DND-41 (cell line): Measurements from ENCODE around the gene SLC34A2.
"Not testable (repeated sequence)": the region's sequence is repeated elsewhere in the genome, so short reads cannot be mapped to it uniquely, and the experiment has no call there.

ENCODE experiments used
- ATAC-seq: fragments of 200-7000 bp; cut with Tn5 transposase; 3 replicates; pipeline ENCODE4 v1.9.1; 2021; ENCODE audit warnings: low read depth; ENCODE audit not compliant: insufficient read depth
- DNase-seq: peaks from one replicate; pipeline ENCODE4 v3.0.0-alpha.2; 2020
- H2AFZ ChIP-seq: 2 replicates; pipeline ENCODE4 v1.6.0; 2012; ENCODE audit warnings: low read depth, low read length
- H3K27ac ChIP-seq: 2 replicates; pipeline ENCODE4 v1.5.1; 2012; ENCODE audit warnings: low read length, inconsistent platforms
- H3K27me3 ChIP-seq: fragments of 200-600 bp; sonication (generic); 2 replicates; pipeline ENCODE4 v1.6.0; 2012; ENCODE audit warnings: low read length, mild to moderate bottlenecking, inconsistent platforms; ENCODE audit not compliant: insufficient read depth, poor library complexity
- H3K36me3 ChIP-seq: 2 replicates; pipeline ENCODE4 v1.5.1; 2012; ENCODE audit warnings: low read length, inconsistent platforms; ENCODE audit not compliant: insufficient read depth
- H3K4me1 ChIP-seq: 2 replicates; pipeline ENCODE4 v1.5.1; 2012; ENCODE audit warnings: mild to moderate bottlenecking, low read length; ENCODE audit not compliant: insufficient read depth
- H3K4me2 ChIP-seq: 2 replicates; pipeline ENCODE4 v1.6.0; 2012; ENCODE audit warnings: mild to moderate bottlenecking, moderate library complexity, low read length, inconsistent platforms; ENCODE audit not compliant: insufficient read depth
- H3K4me3 ChIP-seq, 2 experiments: fragments of 200-600 bp in 1 of 2; shearing (Covaris generic) in 1 of 2; 2 replicates each; pipeline ENCODE4 v1.5.1; 2012 to 2016; ENCODE audit warnings: inconsistent platforms in 2 of 2, low read length in 2 of 2, mild to moderate bottlenecking in 2 of 2, low read depth in 1 of 2, moderate library complexity in 1 of 2
- H3K79me2 ChIP-seq: 2 replicates; pipeline ENCODE4 v1.6.0; 2012; ENCODE audit warnings: low read length, inconsistent platforms; ENCODE audit not compliant: insufficient read depth
- H3K9ac ChIP-seq: 2 replicates; pipeline ENCODE4 v1.6.0; 2012; ENCODE audit warnings: low read depth, mild to moderate bottlenecking, inconsistent platforms, low read length, moderate library complexity
- H3K9me3 ChIP-seq: 2 replicates; pipeline ENCODE4 v1.5.1; 2012; ENCODE audit warnings: low read length, moderate library complexity, mild to moderate bottlenecking, inconsistent platforms; ENCODE audit not compliant: insufficient read depth, severe bottlenecking
- H4K20me1 ChIP-seq: 2 replicates; pipeline ENCODE4 v1.6.0; 2012; ENCODE audit warnings: low read length; ENCODE audit not compliant: insufficient read depth
- CTCF ChIP-seq: IDR thresholded peaks from 2 replicates; pipeline ENCODE4 v1.5.1; 2012; ENCODE audit warnings: borderline replicate concordance, low read length, moderate library complexity, mild to moderate bottlenecking; ENCODE audit not compliant: poor library complexity, severe bottlenecking; ENCODE audit errors: extremely low read depth
- EZH2 ChIP-seq: IDR thresholded peaks from 3 replicates; pipeline ENCODE4 v1.6.1; 2012; ENCODE audit warnings: borderline replicate concordance, low read depth, mild to moderate bottlenecking, moderate library complexity, low read length, inconsistent platforms; ENCODE audit not compliant: severe bottlenecking

Gene SLC34A2

GRCh38 chr4:25658777-25659176, 3.1 kb downstream of the SLC34A2 start:
- TF ChIP-seq EZH2 (no peak), CTCF (no peak)
- Histone ChIP-seq H3K27me3 (no peaks in the 10 kb centered on the region), H3K36me3 (no peaks in the 10 kb centered on the region), H2AFZ (no peak overlapping the region), H3K9ac (no peak overlapping the region), H3K4me2 (no peak overlapping the region), H3K9me3 (no peaks in the 10 kb centered on the region), H3K27ac (no peak overlapping the region), H3K4me1 (no peaks in the 10 kb centered on the region), H4K20me1 (no peaks in the 10 kb centered on the region), H3K79me2 (no peaks in the 10 kb centered on the region), H3K4me3 (no peak overlapping the region)
- no peak for ATAC-seq
- DNase-seq: no peak

DNA sequence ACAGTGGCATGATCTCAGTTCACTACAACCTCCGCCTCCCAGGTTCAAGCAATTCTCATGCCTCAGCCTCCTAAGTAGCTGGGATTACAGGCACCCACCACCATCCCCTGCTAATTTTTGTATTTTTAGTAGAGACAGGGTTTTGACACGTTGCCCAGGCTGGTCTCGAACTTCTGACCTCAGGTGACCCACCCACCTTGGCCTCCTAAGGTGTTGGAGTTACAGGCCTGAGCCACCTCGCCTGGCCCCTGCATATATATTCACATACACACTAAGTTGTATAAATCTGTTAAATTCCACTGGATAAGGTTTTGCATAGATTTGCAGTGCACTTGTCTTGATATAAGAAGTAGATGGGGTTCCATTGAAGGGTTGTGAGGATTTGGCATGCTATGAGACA, 5.8 kb downstream of the SLC34A2 start:
- H3K36me3 ChIP-seq, DNase-seq, H3K9ac ChIP-seq, H3K79me2 ChIP-seq, H3K27ac ChIP-seq, ATAC-seq, H3K4me3 ChIP-seq, H3K4me2 ChIP-seq, H4K20me1 ChIP-seq, H3K9me3 ChIP-seq, H3K4me1 ChIP-seq, H2AFZ ChIP-seq, H3K27me3 ChIP-seq: not testable (repeated sequence)

DNA sequence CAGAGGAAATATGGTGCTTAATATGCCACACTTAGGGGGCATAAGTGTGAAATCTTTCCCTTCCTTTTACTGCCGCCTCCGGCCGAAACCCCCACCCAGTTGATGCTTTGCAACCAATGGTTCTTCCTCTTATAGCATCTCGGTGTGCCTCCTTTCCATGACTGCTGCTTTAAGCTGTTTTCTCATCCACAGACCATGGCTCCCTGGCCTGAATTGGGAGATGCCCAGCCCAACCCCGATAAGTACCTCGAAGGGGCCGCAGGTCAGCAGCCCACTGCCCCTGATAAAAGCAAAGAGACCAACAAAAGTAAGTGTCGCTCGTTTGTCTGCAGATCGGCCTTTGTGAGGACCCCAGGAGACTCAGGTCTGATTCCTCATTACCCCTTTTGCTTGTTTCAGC, 6.7 kb downstream of the SLC34A2 start:
- Histone ChIP-seq H3K9ac (no peak overlapping the region), H3K4me1 (no peaks in the 10 kb centered on the region), H3K4me3 (no peak overlapping the region), H3K4me2 (no peak overlapping the region), H2AFZ (no peak overlapping the region), H3K27ac (no peak overlapping the region), H3K9me3 (no peaks in the 10 kb centered on the region), H3K36me3 (no peaks in the 10 kb centered on the region), H3K79me2 (no peaks in the 10 kb centered on the region), H4K20me1 (no peaks in the 10 kb centered on the region), H3K27me3 (no peaks in the 10 kb centered on the region)
- no peak for DNase-seq
- no peak for TF ChIP-seq CTCF
- TF ChIP-seq EZH2: no peak
- no peak for ATAC-seq

- Histone ChIP-seq H3K36me3 (no peaks in the 10 kb centered on the region), H4K20me1 (no peaks in the 10 kb centered on the region), H3K27ac (no peak overlapping the region), H3K4me2 (no peak overlapping the region), H3K9me3 (no peaks in the 10 kb centered on the region), H3K4me1 (no peaks in the 10 kb centered on the region), H2AFZ (no peak overlapping the region), H3K79me2 (no peaks in the 10 kb centered on the region), H3K27me3 (no peaks in the 10 kb centered on the region), H3K4me3 (no peak overlapping the region), H3K9ac (no peak overlapping the region)
- no peak for TF ChIP-seq EZH2
- no peak for TF ChIP-seq CTCF
- ATAC-seq (no peak), DNase-seq (no peak)
Measured at GRCh38 chr4:25663781-25664180, 8.1 kb downstream of the SLC34A2 start.
